Limb (tissue), 2 donors: ENCODE results near the gene PHF13.
"Not testable (repeated sequence)": the region's sequence is repeated elsewhere in the genome, so short reads cannot be mapped to it uniquely, and the experiment has no call there.

Experiments
- DNase-seq, 2 donors: peaks; one replicate each; pipeline ENCODE4 v3.0.0-alpha.2; 2016; ENCODE audit errors: extremely low spot score in 2 of 2

PHF13 gene

DNA sequence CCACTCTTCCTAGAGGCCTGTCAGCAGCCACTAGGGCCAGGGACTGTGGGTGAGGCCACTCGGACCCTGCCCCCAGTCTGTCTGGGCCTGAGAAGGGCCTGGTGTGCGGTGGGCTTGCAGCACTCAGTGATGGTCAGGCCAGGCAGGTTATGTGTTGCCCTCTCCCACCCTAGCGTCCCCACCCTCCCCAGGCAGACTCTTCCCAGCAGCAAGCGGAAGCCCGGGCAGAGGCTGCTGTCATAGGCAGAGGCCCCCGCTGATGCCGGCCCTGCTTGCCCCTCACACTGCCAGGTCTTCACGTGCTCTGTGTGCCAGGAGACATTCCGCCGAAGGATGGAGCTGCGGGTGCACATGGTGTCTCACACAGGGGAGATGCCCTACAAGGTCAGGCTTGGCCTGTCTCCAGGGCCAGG lies 27.1 kb upstream of the PHF13 start:
- no peak for DNase-seq

DNA sequence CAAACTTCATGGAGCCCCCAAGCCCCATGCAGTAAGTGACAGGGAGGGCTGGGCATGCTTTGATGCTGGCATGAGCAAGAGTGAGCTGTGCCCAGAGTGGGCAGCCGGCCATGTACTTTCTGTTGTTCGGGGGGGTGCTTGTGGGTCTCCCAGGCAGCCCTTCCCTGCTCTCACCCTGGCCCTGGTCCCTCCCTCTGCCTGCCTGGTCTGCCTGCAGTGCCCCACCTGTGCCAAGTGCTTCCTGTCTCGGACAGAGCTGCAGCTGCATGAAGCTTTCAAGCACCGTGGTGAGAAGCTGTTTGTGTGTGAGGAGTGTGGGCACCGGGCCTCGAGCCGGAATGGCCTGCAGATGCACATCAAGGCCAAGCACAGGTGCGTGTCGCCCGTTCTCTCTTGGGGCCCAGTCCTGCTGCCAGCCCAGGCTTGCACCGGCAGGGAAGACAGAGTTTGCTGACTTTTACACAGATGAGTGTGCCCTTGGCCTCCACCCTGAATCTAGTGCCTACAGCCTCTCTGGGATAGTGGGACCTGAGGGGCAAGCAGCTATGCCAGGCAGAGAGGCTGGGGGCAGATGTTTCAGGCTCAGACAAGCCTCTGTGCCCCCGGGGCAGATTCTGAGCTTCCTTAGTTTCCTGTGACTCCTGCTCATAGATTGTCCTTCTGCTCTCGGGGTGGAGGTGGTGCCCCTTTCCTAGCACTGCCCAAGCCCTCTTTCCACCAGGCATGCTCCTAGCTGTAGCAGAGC lies 26.1 kb upstream of the PHF13 start:
- DNase-seq = peak in 1 of 2 donors; percentile 27

DNA sequence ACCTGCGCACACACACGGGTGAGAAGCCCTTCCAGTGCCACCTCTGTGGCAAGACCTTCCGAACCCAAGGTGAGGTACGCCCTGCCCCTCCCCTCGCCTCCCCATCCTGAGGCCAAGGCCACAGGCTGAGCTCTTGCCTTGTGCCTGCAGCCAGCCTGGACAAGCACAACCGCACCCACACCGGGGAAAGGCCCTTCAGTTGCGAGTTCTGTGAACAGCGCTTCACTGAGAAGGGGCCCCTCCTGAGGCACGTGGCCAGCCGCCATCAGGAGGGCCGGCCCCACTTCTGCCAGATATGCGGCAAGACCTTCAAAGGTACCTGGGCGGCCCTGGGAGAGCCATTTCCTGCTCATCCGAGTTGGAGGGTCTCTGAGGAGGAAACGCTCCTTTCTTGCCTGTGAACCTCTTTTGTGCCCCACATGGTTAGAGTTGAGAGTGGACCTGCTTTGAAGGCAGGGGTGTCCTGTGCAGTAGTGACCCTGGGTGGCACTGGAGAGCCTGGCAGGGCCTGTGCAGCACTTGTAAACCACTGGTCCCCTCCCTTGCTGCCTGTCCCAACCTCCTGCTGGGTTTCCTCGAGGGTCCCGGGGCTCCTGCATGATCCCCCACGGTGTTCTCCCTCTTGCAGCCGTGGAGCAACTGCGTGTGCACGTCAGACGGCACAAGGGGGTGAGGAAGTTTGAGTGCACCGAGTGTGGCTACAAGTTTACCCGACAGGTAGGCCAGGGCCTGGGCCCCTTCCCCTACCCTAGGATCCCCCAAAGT lies 25.2 kb upstream of the PHF13 start:
- peak in 1 of 2 donors; percentile 27 for DNase-seq

DNA sequence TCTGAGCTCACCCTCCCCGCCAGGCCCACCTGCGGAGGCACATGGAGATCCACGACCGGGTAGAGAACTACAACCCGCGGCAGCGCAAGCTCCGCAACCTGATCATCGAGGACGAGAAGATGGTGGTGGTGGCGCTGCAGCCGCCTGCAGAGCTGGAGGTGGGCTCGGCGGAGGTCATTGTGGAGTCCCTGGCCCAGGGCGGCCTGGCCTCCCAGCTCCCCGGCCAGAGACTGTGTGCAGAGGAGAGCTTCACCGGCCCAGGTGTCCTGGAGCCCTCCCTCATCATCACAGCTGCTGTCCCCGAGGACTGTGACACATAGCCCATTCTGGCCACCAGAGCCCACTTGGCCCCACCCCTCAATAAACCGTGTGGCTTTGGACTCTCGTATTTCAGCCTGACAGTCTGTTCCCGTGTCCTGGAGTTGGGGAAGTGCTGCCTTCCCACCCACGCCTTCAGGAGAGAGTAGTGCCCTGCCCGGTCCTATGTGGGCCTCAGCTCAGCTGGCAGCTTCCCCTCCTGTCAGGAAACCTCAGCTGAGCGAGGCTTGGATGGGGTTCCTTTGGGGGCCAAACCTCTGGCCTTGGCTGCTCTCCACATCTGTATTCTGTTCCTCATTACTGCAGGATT lies 24.5 kb upstream of the PHF13 start:
- peak in 1 of 2 donors; percentile 30 for DNase-seq

DNA sequence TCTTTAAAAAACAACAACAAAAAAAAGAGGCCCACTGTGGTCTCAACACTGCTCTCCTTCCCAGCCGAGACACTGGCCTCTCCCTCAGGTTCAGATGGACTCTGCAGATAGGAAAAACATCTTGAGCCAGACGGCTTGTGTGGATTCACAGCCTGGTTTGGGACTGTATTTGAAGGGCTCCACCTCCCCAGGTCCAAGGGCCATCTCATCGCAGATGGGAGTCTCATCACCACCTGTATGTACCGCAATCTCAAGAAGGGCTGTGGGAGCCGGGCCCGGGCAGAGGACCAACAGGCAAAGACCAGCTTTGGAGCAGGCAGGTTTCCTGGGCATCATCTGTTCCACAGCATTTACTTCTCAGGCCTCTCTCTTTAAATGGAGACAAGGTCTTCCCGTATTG lies 23.5 kb upstream of the PHF13 start:
- DNase-seq = no peak

DNA sequence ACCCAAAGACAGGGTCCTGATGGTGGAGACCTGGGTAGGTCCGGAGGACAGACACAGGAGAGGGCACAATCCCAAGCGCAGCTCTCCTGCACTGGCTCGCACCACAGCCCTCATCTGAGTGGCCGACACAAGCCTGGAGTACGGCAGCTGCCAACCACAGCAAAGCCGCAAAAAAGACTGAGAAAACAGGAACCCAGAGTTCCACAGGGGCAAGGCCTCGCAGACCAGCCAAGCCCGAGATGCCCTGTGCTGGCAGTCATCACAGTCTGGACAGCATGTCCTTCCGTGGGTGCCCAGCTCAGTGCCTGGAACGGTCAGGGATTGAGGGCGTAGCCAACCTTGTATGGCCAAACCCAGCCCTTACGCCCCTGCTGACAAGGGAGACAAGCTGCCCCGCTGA lies 22.3 kb upstream of the PHF13 start:
- DNase-seq = no peak

DNA sequence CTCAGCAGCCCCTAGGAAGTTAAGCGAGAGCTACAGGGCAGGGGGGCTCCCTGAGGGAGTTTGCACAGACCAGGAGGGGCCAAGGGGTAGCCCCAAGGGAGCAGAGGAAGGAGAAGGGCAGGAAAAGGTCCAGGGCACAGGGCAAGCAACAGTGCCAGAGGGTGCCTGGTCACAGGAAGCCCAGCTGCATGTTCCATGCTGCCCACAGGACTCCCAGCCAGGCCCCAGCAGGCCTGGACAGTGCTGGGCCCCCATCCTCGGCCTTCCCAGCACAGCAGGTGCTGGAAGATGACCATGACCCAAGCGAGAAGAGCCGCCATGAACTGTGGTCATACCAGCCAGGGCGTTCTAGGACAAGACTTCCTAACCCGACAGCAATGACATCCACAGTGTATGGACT lies 21.9 kb upstream of the PHF13 start:
- no peak for DNase-seq

DNA sequence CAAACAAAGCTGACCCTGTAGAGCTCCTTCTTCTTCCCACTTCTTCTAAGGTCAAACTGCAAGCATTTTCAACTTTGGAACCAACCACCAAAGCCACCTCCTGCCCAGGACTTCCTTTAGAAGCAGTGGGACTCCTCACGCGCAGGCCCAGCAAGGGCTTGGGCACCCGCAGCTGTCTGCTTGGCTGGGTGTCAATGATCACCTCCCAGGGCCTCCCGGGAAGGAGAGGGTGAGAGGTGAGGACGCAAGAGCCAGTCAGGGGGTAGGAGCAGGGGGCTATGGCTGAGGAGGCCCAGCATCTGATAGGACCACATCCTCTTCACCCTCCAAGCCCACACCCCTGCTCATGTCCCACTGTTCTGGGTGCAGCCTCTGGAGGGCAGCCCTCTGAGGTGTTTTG lies 21.1 kb upstream of the PHF13 start:
- peak in 1 of 2 donors; percentile 26 for DNase-seq

DNA sequence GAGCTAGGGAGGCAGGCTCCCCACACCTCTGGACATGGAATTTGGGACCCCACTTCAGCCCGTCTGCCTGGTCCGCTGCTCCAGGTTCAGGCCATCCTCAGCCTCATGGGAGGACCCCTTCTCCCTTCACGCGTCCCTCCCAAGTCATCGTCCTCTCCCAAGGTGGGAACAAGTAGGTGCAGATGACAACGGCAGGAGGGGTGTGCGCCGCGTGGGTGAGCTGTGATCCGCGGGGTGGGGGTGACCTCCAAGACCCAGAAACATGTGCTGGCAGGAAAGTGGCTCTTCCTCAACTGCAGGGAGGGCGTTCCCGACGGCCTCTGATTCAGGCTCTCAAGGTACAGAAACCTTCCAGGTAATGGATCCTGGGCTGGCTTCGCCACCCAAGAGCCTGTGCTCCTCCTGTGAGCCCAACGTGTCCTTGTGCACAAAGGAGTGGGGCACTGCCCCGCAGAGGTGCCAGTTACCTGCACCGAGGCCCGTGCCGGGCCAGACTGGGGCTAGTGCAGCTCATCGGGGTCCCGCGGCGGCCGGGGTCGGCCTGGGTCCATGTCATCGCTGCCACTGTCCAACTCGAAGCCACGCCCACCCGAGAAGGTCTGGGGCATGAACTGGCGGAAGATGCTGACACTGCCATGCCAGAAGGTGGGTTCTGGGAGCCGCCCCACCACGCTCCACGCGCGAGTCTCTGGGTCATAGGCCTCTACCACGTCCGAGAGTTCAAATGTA lies 20.5 kb upstream of the PHF13 start:
- peak in 1 of 2 donors; percentile 25 for DNase-seq

DNA sequence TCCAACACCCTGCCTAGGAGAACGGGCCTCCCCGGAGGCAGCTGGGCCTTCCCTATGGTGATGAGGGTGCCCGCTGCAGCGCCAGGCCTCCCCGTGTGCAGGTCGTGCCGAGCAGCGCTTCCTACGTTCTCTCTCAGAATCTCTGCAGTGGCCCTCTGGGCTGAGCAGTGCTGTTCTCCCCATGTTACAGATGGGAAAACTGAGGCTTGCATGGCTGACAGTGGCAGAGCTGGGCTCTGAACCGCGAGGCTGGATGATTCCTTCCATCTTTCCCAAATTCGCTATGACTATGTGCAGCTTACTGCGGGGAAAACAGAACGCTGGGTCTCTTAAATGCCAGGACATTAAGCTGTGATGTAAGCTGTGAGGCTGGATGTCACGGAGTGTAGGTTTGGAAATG lies 19.7 kb upstream of the PHF13 start:
- no peak for DNase-seq

DNA sequence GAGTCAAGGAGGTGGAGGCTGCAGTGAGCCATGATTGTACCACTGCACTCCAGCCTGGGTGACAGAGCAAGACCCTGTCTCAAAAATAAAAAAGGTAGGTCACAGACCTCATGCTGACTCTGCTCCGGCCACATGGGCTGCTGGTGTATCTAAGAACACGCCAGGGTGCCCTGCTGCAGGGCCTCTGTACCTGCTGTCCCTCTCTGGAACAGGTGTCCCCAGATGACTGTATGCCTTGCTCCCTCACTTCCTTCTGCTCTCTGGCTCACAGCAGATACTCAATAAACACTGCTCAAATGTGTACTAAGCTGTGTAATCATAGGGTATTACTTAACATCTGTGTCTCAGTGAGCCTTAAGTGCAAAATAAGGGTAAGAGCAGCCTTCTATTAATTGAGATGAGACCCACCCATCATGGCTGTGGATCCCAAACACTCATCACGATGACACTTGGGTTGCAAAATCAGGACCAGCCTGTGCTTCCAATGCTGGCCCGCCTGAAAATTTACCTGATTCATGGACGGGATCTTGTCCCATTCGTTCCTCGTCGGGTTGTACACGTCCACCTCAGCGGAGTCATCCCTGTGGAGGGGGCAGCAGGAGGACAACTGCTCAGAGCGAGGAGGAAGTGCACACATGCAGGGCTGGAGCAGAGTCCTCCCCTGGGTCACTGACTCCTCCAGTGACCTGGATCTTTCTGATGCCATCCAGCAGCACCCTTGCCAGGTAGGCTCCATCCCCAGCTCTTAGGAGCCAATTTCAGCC lies 18.4 kb upstream of the PHF13 start:
- no peak for DNase-seq

DNA sequence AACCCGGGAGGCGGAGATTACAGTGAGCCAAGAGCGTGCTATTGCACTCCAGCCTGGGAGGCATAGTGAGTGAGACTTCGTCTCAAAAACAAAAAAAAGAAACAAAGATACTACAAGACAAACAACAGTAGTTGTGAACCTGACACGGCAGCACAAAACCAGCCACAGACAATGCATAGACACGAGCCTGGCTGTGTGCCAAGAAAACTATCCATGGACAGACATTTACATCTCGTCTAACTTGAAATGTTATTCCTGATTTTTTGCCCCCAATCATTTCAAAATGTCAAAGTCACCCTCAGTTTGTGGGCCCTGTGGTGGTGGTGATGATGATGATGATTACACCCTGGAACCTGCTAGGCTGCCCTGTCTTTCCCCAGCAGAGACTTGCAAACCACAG lies 17.2 kb upstream of the PHF13 start:
- no peak for DNase-seq

DNA sequence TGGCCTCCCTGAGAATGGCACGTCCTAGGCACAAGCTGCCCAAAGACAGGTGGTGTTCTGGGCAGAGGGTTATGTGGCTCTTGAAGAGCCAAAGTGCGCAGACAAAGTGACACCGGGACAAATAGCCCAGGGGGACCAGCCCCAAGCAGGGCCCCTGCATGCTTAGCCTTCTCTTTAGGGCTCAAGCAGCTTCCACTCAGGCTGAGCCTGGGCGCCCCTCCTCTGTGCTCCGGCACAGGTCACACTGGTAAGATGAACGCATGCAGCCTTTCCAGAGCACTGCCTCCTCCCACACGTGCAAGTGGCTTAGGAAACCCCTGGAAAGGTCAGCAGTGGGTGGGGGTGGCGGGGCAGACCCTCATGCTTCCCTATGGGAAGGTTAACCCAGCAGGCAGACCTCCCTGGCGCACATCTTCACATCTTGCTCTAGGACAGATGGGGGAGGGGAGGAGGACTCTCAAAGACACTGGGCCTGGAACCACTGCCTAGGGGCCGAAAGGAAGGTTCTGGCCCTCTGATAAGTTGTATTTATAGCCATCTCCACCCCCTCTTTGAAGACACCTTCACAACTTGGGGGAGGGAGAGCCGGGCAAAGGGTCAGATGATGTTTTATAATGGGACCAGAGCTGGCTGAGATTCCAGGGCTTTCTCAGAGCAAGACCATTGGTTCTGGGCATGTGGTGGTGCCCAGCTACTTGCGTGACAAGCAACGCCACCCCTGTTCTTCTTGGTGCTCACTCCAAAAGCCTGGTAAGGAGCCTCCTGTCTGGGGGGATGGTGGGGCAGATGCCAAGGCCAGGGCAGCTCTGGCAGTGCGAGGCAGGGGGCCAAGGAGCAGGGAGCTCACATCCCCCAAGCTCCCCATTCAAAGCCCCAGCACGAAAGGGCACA lies 16.4 kb upstream of the PHF13 start:
- DNase-seq = no peak

DNA sequence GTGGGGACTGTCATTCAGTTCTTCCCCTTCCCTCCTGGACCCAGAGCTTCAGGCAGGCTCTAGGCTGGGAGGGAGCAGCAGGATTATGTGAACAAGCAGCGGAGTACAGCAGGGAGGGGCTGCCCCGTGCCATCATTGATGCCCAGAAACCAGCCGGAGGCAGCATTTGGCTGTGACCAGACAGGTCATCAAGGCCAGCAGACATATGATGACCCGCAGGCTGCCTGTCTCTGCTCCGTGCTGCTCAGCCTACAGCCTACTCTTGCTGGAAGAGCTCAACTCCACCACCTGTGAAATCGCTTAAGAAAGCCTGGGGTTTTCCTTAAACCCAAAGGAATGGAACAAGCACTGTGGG lies 15.8 kb upstream of the PHF13 start:
- no peak for DNase-seq

DNA sequence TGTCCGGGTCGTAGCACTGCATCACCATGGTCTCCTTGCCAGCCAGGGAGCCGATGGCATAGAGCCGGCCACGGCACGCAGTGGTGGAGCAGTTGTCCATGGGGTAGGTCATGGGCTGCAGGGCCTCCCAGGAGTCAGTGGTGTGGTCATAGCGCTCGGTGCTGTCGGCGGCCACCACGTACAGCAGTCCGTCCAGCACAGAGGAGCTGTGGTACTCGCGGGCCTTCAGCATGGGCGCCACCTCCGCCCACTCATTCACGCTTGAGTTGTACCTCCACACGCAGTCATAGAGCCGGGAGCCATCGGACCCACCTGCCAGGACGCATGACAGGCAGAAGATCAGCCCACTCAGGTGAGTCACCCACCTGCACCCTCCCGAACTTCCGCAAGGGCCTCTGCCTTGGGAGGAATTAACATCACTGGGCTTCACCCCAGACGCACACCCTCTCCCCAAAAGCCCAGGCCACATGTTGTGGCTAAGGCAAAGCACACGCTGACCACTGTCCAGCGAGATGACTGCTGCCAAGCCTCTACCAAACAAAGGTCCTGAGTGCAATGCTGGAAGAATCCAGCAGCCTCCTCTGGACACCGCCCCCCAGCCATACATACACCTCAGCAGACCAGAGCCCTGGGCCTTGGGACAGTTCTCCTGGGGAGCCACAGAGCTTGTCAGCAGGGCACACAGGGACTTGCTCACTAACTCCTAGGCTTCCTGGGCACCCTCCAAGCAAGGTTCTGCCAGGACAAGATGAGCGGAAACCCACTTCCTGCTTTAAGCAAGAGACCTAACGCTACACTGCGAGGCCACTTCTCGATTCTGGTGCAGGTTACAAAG lies 14.2 kb upstream of the PHF13 start:
- DNase-seq = no peak

DNA sequence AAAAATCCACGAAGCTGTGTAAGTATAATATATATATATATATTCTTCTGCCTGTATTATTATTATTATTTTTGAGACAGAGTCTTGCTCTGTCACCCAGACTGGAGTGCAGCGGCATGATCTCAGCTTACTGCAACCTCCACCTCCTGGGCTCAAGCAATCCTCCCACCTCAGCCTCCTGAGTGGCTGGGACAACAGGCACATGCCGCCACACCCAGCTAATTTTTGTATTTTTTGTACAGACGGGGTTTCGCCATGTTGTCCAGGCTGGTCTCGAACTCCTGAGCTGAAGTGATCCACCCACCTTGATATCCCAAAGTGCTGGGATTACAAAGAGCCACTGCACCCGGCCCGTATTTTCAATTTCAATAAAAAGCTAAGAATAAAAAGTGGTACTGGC lies 13.5 kb upstream of the PHF13 start:
- not testable (repeated sequence) for DNase-seq

DNA sequence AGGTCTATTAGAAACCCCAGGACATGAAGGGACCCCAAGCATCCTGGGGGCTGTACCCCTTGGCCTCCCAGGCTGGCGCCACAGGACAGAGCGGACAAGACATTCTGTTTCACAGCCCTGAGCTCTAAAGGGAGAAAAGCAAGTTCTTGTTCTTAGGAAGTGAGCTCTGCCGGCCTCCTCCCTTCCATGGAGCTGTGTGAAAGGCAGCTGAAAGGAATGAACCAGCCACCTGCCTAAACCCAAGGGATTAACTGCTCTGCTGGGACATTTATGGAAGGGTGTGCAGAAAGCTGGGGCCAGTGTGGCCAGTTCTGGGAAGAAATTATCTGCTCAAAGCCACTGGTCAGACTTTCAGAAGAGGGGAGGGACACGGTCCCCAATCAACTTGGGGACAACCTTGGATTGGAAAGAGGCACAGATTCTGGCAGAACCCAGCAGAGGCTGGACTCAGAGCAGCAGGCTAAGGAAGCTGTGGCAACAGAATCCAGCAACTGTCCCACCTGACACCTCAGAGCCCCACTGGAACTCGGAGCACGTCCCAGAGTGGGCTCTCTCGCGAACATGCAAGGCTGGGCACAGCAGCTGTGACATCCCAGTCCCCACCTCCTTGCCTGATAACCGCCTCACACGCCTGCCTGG lies 13.0 kb upstream of the PHF13 start:
- no peak for DNase-seq

DNA sequence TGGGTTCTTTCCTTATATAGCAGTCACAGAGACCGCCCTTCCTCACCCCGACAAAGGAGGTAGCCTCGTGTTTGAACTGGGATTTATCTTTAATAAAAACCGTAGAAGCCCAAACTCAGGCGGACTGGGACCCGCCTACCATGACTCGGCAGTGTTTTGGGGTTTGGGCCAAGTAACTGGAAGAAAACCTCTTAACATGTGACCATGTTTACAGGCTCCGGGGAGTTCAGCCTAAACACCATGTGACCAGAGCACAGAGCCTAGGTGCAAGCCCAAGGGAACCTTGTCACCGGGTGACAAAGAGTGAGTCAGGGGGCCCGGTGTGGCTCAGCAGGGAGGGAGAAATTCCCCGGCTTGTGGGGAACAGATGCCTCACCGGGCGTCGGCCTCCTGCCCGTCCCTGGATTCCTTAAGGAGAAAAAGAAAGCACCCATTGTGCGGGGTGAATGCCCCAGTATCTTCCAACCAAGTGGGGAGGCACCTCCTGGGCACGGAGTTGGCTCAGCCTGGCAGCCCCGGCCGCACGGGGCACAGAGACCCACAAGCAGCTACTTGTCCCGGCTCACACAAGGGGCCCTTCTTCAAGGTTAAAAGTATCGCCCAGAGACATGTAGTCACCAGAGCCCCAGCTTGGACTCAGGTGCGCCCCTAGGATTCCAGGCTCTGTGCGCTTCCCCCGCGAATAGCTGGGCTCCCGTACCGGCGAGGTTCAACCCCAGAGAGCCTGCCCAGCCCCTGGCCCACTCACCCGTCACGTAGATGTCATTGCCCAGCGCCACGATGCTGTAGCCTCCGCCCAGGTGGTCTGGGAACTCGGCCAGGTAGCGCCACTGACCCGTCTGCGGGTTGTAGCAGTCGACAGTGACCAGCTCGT lies 12.2 kb upstream of the PHF13 start:
- DNase-seq = peak in 1 of 2 donors; percentile 69
